Measurements from ENCODE around the gene ATG2B. TPM values are rescaled to one million over a fixed set of nuclear protein-coding genes. Genes with fewer than 3 reads are reported as not detected.

Gene ATG2B
- polyA plus RNA-seq, 2 of the 4 experiments (the other 2 are of a cell fraction): 7.1 to 17.0 TPM

- peak overlapping the region; percentile 95 for H3K4me2 ChIP-seq
- H3K27ac ChIP-seq: peak overlapping the region; percentile 84 to 88
- peak overlapping the region; percentile 73 for H3K4me3 ChIP-seq
- 2% methylated on average over 41 of the region's 79 CpGs for WGBS (ENCODE audit: missing lambda C conversion rate)
- CTCF ChIA-PET: interaction anchor here (1.1 to 4.6 kb wide), 3 partner anchors 11 to 32 kb away, joined by 3 to 20 read pairs (median 4); no protein-coding TSS in a partner anchor
- POLR2A ChIA-PET: interaction anchor here (0.6 to 1.3 kb wide), 2 partner anchors 29 kb away, joined by 3 read pairs; no protein-coding TSS in a partner anchor
- H3K9me3 ChIP-seq: no peaks in the 10 kb centered on the region
- ATAC-seq: peak; percentile 95
- peak; percentile 84 to 96 for DNase-seq (ENCODE audit: low read depth in 1 of 2, low spot score in 1 of 2)
- TF ChIP-seq GATA3 (IDR thresholded peaks at IDR 0.05; ENCODE audit: borderline replicate concordance) (0 out of 2 replicates have a peak, but pooled peaks have one; percentile 10), ELK1 (IDR thresholded peaks at IDR 0.05; ENCODE audit: low read depth, low read length) (no peak), CHD2 (IDR thresholded peaks at IDR 0.05; ENCODE audit: low read length, partially characterized antibody) (no peak), HES2 (IDR thresholded peaks at IDR 0.05) (no peak), NR3C1 (IDR thresholded peaks at IDR 0.05) (no peak), E2F6 (IDR thresholded peaks at IDR 0.05; ENCODE audit: borderline replicate concordance, low read depth) (peak; percentile 85; the same call in 1 of the 2 replicates), MYC (IDR thresholded peaks at IDR 0.05; ENCODE audit: borderline replicate concordance, low read length) (no peak; the same call in 1 of the 2 replicates), HOXB5 (CRISPR knock-in tag; IDR thresholded peaks at IDR 0.05) (peak; percentile 75), POLR2A (IDR thresholded peaks at IDR 0.05; ENCODE audit: low read length) (peak; percentile 90), EHF (CRISPR knock-in tag; IDR thresholded peaks at IDR 0.05) (no peak), FOSL2 (IDR thresholded peaks at IDR 0.05) (no peak), FOSL2 (CRISPR knock-in tag; IDR thresholded peaks at IDR 0.05) (peak; percentile 17; the same call in 1 of the 2 replicates), PHF8 (IDR thresholded peaks at IDR 0.05; ENCODE audit: borderline replicate concordance, low read depth) (peak; percentile 91), BCL3 (IDR thresholded peaks at IDR 0.05) (0 out of 3 replicates have a peak, but pooled peaks have one; percentile 38), SMC3 (IDR thresholded peaks at IDR 0.05) (0 out of 3 replicates have a peak, but pooled peaks have one; percentile 4), MAX (IDR thresholded peaks at IDR 0.05) (peak; percentile 92), USF2 (IDR thresholded peaks at IDR 0.05) (peak; percentile 29; the same call in 1 of the 2 replicates), CHD4 (IDR thresholded peaks at IDR 0.05; ENCODE audit: borderline replicate concordance) (no peak), JUN (IDR thresholded peaks at IDR 0.05) (peak in 1 of 2 experiments; percentile 64; a peak in 2 of 5 replicates), EP300 (IDR thresholded peaks at IDR 0.05) (no peak)
- H3K4me1 ChIP-seq: peaks cover 2% of the 10 kb centered on the region; the same call in 1 of the 3 replicates
- no peak for FAIRE-seq
Measured at GRCh38 chr14:96391293-96392118, 28.4 kb upstream of the ATG2B start.

GRCh38 chr14:96390965-96391292, 27.8 kb upstream of the ATG2B start:
- FAIRE-seq (no peak), DNase-seq (ENCODE audit: low read depth in 1 of 2, low spot score in 1 of 2) (peak in 1 of 2 experiments; percentile 2), ATAC-seq (no peak)
- H3K27ac ChIP-seq: peak overlapping the region; percentile 84 to 85
- H3K9me3 ChIP-seq: no peaks in the 10 kb centered on the region
- ChIA-PET POLR2A (interaction anchor here (0.6 kb wide), 1 partner anchor 30 kb away, joined by 3 read pairs; no protein-coding TSS in a partner anchor), CTCF (interaction anchor here (4.6 kb wide), 1 partner anchor 10 kb away, joined by 20 read pairs; no protein-coding TSS in a partner anchor)
- H3K4me3 ChIP-seq: peak overlapping the region; percentile 72
- 13% methylated on average over 13 of the region's 13 CpGs for WGBS (ENCODE audit: missing lambda C conversion rate)
- H3K4me1 ChIP-seq: peaks cover 2% of the 10 kb centered on the region; the same call in 1 of the 3 replicates
- TF ChIP-seq FOSL2 (IDR thresholded peaks at IDR 0.05) (no peak), FOSL2 (CRISPR knock-in tag; IDR thresholded peaks at IDR 0.05) (no peak)
- H3K4me2 ChIP-seq: peak overlapping the region; percentile 95
